ENCODE results near the gene PGAP3.
"Not testable (repeated sequence)": the region's sequence is repeated elsewhere in the genome, so short reads cannot be mapped to it uniquely, and the experiment has no call there.

The PGAP3 gene

GRCh38 chr17:39730095-39730921 lies 42.5 kb upstream of the PGAP3 start, which contains the start of gene MIEN1:
Gene MIEN1 (minus strand): TSS chr17:39730532. CDS start chr17:39730495, 37 bp downstream.
- ChIA-PET POLR2A (interaction anchor here (0.6 to 2.4 kb wide), 5 partner anchors 8 to 551 kb away, joined by 3 to 13 read pairs (median 4); partner anchors contain the start of genes ERBB2 and PGAP3), CTCF (interaction anchor here (0.6 to 7.0 kb wide), 29 partner anchors 9 to 1936 kb away, joined by 3 to 51 read pairs (median 5); partner anchors contain the start of genes ERBB2 and PSMD3)

GRCh38 chr17:39729280-39729851 lies 41.5 kb upstream of the PGAP3 start:
- TF ChIP-seq, protein P1, sequence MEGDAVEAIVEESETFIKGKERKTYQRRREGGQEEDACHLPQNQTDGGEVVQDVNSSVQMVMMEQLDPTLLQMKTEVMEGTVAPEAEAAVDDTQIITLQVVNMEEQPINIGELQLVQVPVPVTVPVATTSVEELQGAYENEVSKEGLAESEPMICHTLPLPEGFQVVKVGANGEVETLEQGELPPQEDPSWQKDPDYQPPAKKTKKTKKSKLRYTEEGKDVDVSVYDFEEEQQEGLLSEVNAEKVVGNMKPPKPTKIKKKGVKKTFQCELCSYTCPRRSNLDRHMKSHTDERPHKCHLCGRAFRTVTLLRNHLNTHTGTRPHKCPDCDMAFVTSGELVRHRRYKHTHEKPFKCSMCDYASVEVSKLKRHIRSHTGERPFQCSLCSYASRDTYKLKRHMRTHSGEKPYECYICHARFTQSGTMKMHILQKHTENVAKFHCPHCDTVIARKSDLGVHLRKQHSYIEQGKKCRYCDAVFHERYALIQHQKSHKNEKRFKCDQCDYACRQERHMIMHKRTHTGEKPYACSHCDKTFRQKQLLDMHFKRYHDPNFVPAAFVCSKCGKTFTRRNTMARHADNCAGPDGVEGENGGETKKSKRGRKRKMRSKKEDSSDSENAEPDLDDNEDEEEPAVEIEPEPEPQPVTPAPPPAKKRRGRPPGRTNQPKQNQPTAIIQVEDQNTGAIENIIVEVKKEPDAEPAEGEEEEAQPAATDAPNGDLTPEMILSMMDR (IDR thresholded peaks at IDR 0.05; ENCODE audit: insufficient read depth, low read length, missing control alignments): no peak
- no peak for DNase-seq (ENCODE audit: low read depth, low spot score)
- POLR2A ChIA-PET: interaction anchor here (0.6 to 2.4 kb wide), 6 partner anchors 7 to 552 kb away, joined by 3 to 13 read pairs (median 4); partner anchors contain the start of genes ERBB2 and PGAP3
- H3K4me3 ChIP-seq (ENCODE audit: low read depth, low read length): peak overlapping the region; percentile 76
- CTCF ChIA-PET: interaction anchor here (0.6 to 7.0 kb wide), 24 partner anchors 9 to 1937 kb away, joined by 3 to 51 read pairs (median 5); partner anchors contain the start of genes ERBB2 and PSMD3

More at GRCh38 chr17:39730095-39730921, 42.5 kb upstream of the PGAP3 start, which contains the start of gene MIEN1:
- DNase-seq (ENCODE audit: low read depth, low spot score): no peak
- H3K4me3 ChIP-seq (ENCODE audit: low read depth, low read length): peak within 1 kb of the TSS; percentile 76
- TF ChIP-seq, protein P1 (IDR thresholded peaks at IDR 0.05; ENCODE audit: insufficient read depth, low read length, missing control alignments): peak; percentile 84

DNA sequence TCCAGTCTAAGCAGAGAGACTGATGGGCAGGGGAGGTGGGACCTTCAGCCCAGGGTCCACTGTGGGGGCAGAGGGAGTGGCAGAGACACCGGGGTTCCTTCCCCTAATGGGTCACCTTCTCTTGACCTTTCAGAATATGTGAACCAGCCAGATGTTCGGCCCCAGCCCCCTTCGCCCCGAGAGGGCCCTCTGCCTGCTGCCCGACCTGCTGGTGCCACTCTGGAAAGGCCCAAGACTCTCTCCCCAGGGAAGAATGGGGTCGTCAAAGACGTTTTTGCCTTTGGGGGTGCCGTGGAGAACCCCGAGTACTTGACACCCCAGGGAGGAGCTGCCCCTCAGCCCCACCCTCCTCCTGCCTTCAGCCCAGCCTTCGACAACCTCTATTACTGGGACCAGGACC lies 39.7 kb upstream of the PGAP3 start:
- no peak overlapping the region for H3K4me3 ChIP-seq (ENCODE audit: low read depth, low read length)
- POLR2A ChIA-PET: no interaction called here
- no peak for DNase-seq (ENCODE audit: low read depth, low spot score)
- CTCF ChIA-PET: interaction anchor here (3.3 to 7.0 kb wide), 4 partner anchors 7 to 105 kb away, joined by 17 to 51 read pairs (median 48); partner anchors contain the start of gene ERBB2
- TF ChIP-seq, protein P1 (IDR thresholded peaks at IDR 0.05; ENCODE audit: insufficient read depth, low read length, missing control alignments): no peak

GRCh38 chr17:39726617-39727016 lies 38.8 kb upstream of the PGAP3 start:
- no peak for DNase-seq (ENCODE audit: low read depth, low spot score)
- no peak overlapping the region for H3K4me3 ChIP-seq (ENCODE audit: low read depth, low read length)
- TF ChIP-seq, protein P1 (IDR thresholded peaks at IDR 0.05; ENCODE audit: insufficient read depth, low read length, missing control alignments): no peak
- ChIA-PET CTCF (interaction anchor here (1.0 to 1.5 kb wide), 2 partner anchors 24 to 108 kb away, joined by 3 read pairs; no protein-coding TSS in a partner anchor), POLR2A (no interaction called here)

DNA sequence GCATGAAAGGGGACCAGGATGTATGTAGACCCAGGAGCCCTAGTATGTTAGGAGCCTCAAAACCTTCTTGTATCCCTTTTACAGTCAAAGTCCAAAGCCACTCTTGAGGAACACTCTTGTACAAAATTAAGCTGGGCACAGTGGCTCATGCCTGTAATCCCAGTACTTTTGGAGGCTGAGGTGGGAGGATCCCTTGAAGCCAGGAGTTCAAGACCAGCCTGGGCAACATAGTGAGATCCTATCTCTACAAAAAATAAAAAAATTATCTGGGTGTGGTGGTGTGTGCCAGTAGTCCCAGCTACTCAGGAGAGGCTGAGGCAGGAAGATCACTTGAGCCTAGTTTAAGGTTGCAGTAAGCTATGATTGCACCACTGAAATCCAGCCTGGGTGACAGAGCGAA lies 38.1 kb upstream of the PGAP3 start:
- CTCF ChIA-PET: interaction anchor here (1.0 to 1.5 kb wide), 2 partner anchors 23 to 107 kb away, joined by 3 read pairs; no protein-coding TSS in a partner anchor
- POLR2A ChIA-PET; DNase-seq (ENCODE audit: low read depth, low spot score); H3K4me3 ChIP-seq (ENCODE audit: low read depth, low read length): not testable (repeated sequence)

- CTCF ChIA-PET: no interaction called here
- DNase-seq (ENCODE audit: low read depth, low spot score): no peak
- POLR2A ChIA-PET: no interaction called here
Observed at GRCh38 chr17:39724731-39725130, 36.9 kb upstream of the PGAP3 start.

More at GRCh38 chr17:39724731-39725130, 36.9 kb upstream of the PGAP3 start:
- H3K4me3 ChIP-seq (ENCODE audit: low read depth, low read length): no peak overlapping the region
- TF ChIP-seq, protein P1 (IDR thresholded peaks at IDR 0.05; ENCODE audit: insufficient read depth, low read length, missing control alignments): no peak
